Endothelial cell (in vitro differentiated cells): ENCODE data around the gene CAMTA1. TPM values are rescaled to one million over a fixed set of nuclear protein-coding genes. Genes with fewer than 3 reads are reported as not detected.

ENCODE experiments used
- DNase-seq: peaks from one replicate; pipeline ENCODE4 v3.0.0; 2021; ENCODE audit warnings: low spot score
- H3K27ac Mint-ChIP-seq: one replicate; pipeline ENCODE4 v1.8.0; 2021; ENCODE audit warnings: mixed read lengths, inconsistent platforms; ENCODE audit not compliant: unreplicated experiment
- H3K27me3 Mint-ChIP-seq: one replicate; pipeline ENCODE4 v1.8.0; 2021; ENCODE audit warnings: mild to moderate bottlenecking, moderate library complexity, mixed read lengths, inconsistent platforms; ENCODE audit not compliant: unreplicated experiment
- H3K36me3 Mint-ChIP-seq: one replicate; pipeline ENCODE4 v1.8.0; 2021; ENCODE audit warnings: mild to moderate bottlenecking, low read depth, mixed read lengths, inconsistent platforms; ENCODE audit not compliant: unreplicated experiment
- H3K4me1 Mint-ChIP-seq: one replicate; pipeline ENCODE4 v1.8.0; 2021; ENCODE audit warnings: mild to moderate bottlenecking, mixed read lengths, inconsistent platforms; ENCODE audit not compliant: unreplicated experiment
- H3K4me3 Mint-ChIP-seq: one replicate; pipeline ENCODE4 v1.8.0; 2021; ENCODE audit warnings: mild to moderate bottlenecking, mixed read lengths, inconsistent platforms; ENCODE audit not compliant: unreplicated experiment
- H3K9me3 Mint-ChIP-seq: one replicate; pipeline ENCODE4 v1.8.0; 2021; ENCODE audit warnings: mixed read lengths, inconsistent platforms; ENCODE audit not compliant: unreplicated experiment
- total RNA-seq: library from RNA; stranded (reverse); fragmentation: NEBNext Ultra II Directional; extraction: Animal tissue kit (Norgen Biotek cat#: 25700); gene quantifications from one replicate; pipeline ENCODE4 v1.2.1, GENCODE V29; 2021; ENCODE audit not compliant: unreplicated experiment
- TF ChIP-seq, protein P1 (sequence below): fragments of 200-600 bp; sonication (generic); IDR thresholded peaks from one replicate; pipeline ENCODE4 v1.5.0; 2021; ENCODE audit warnings: antibody characterized with exemption; ENCODE audit not compliant: unreplicated experiment

The CAMTA1 gene
- total RNA-seq, 1 donor from 2014 or later = 87.3 TPM

DNA sequence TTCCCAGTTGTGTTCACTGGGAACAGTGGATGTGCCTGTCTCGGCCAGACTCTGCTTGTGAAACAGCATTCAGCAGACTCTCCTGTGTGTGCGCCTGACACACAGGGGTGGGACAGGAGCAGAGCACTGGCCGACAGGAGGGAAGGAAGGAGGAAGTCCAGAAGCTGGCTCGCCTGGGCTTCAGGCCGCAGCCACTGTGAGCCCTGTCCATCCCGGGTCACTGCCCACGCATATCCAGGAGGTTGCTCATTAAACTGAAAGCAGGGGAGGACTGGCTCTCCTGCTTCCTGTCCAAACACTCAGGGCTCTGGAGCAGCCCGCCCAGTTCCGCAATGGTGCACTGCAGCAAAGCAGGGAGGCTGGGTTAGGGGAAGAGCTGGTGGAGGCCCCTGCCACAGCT is 767.1 kb downstream of the CAMTA1 start:
- no peak overlapping the region for H3K27ac Mint-ChIP-seq
- TF ChIP-seq, protein P1, sequence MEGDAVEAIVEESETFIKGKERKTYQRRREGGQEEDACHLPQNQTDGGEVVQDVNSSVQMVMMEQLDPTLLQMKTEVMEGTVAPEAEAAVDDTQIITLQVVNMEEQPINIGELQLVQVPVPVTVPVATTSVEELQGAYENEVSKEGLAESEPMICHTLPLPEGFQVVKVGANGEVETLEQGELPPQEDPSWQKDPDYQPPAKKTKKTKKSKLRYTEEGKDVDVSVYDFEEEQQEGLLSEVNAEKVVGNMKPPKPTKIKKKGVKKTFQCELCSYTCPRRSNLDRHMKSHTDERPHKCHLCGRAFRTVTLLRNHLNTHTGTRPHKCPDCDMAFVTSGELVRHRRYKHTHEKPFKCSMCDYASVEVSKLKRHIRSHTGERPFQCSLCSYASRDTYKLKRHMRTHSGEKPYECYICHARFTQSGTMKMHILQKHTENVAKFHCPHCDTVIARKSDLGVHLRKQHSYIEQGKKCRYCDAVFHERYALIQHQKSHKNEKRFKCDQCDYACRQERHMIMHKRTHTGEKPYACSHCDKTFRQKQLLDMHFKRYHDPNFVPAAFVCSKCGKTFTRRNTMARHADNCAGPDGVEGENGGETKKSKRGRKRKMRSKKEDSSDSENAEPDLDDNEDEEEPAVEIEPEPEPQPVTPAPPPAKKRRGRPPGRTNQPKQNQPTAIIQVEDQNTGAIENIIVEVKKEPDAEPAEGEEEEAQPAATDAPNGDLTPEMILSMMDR = no peak
- H3K4me1 Mint-ChIP-seq = peaks cover 17% of the 10 kb centered on the region
- DNase-seq = no peak
- peaks cover 8% of the 10 kb centered on the region for H3K36me3 Mint-ChIP-seq
- peaks cover 10% of the 10 kb centered on the region for H3K27me3 Mint-ChIP-seq
- H3K4me3 Mint-ChIP-seq = no peak overlapping the region
- H3K9me3 Mint-ChIP-seq = no peaks in the 10 kb centered on the region

DNA sequence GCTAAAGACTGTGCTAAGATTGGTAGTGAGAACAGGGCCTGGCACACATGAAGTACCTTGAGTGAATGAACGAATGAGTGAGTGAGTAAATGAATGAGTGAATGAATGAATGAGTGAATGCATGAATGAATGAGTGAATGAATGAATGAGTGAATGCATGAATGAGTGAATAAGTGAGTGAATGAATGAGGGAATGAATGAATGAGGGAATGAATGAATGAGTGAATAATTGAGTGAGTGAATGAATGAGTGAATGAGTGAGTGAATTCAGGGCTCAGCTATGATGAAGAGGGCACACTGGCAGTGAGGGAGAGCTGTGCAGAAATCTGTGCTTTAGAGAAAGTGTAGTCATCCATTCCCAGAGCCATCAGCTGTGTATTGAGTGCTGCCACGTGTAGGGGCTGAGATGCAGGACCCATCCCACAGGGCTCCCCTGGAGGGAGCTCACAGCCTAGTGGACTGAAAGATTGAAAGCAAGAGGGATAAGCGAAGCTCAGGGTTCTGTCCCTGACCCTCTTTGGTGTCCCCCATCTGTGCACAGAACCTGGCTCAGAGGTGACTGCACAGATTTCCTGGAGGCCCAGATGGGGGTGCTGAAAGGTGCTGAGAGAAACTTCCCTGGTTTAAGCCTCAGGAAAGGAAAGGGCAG is 767.9 kb downstream of the CAMTA1 start:
- Mint-ChIP-seq H3K27me3 (peaks cover 12% of the 10 kb centered on the region), H3K36me3 (peaks cover 8% of the 10 kb centered on the region)
- DNase-seq = no peak

DNA sequence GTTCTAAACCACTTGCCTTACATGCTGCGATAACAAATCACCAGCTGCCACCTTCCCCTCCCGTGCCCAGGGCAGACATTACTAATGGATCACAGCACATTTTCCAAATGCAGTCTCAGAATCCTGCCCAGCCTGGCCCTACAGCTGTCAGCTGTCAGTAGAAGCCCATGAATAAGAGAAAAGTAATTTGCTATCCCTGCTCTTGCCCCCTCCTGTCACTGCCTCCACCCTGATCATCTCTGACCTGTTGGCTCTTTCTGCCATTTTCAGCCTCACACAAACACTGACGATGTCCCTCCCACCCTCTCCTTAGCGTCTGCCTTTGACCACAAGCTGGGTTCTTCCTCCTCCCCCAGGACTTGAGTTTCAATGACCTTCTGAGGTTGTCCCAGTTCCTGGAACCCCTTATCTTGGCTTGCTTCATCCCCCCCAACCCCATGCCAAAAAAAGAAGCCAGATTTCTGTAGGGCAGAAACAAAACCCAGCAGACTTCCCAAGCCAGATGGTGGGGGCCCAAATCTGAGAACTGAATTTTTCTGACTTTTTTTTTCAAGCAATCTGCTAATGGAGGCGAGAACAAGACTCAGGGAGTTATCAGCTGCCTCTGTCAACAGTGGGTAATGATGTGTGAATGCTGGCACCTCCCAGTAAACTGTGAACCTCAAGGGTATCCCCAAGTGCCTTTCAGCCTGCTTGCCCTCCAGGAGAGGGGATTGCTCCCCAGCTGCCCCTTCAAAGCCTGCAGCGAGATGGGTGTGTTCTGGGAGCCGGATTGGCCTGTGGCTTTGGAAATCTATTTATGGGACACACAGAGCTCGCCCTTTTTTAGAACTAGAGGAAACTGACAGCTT is 769.4 kb downstream of the CAMTA1 start:
- Mint-ChIP-seq H3K4me3 (no peak overlapping the region), H3K27ac (no peak overlapping the region), H3K27me3 (peaks cover 12% of the 10 kb centered on the region), H3K9me3 (no peaks in the 10 kb centered on the region), H3K4me1 (peaks cover 12% of the 10 kb centered on the region), H3K36me3 (peaks cover 5% of the 10 kb centered on the region)
- DNase-seq = no peak
- TF ChIP-seq, protein P1 = no peak

More for the DNA sequence above, 767.9 kb downstream of the CAMTA1 start:
- Mint-ChIP-seq H3K27ac (no peak overlapping the region), H3K9me3 (no peaks in the 10 kb centered on the region), H3K4me3 (peak overlapping the region; percentile 4), H3K4me1 (peaks cover 17% of the 10 kb centered on the region)
- TF ChIP-seq, protein P1 = no peak

DNA sequence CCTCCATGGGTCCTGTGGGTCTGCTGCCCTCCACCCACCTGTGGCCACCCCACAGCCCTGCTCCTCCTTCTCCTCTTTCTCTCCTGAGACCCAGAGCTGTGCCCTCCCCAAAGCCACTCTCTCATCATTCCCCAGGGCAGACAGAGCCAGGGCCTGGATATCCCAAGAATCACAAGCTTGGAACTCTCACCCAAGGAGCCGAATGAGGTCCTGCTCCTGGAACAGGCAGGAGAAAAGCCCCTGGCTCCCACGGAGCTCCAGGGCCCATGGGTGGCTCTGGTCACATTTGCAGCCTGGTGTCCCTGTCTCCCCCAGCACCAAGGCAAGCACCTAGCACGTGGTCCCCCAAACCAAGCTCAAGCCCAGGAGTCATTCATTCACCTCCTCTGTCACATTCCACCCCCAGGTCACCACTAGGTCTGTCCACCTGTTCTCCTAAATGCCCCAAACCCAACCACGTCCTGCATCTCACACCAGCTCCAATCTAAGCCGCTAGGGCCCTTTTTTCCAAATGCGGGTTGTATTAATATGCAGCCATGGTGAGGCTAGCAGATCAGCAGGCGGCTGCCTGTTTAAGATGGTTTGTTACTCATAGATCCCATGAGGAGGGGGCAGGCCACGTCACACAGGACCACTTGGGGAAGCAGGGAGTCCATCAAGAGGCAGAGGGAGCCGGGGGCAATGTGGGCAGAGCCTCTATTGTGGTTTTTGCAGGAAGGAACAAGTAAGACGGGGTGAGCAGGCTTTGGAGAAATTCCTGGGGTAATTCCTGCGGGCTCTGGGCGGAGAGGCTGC is 770.3 kb downstream of the CAMTA1 start:
- TF ChIP-seq, protein P1 = no peak
- no peak for DNase-seq
- Mint-ChIP-seq H3K4me3 (no peak overlapping the region), H3K27me3 (peaks cover 12% of the 10 kb centered on the region), H3K27ac (no peak overlapping the region), H3K36me3 (peaks cover 4% of the 10 kb centered on the region), H3K4me1 (peaks cover 12% of the 10 kb centered on the region), H3K9me3 (no peaks in the 10 kb centered on the region)
